Neural crest cell (in vitro differentiated cells): Measurements from ENCODE around the gene PRKAR1B. TPM values are rescaled to one million over a fixed set of nuclear protein-coding genes. Genes with fewer than 3 reads are reported as not detected.
A peak's percentile ranks its signal among the peaks of the same experiment; 100 is the strongest.

ENCODE experiments used
- DNase-seq: peaks from one replicate; pipeline ENCODE4 v3.0.0; 2021; ENCODE audit warnings: low read depth, mixed read lengths, low spot score
- H3K27ac Mint-ChIP-seq: one replicate; pipeline ENCODE4 v1.8.0; 2021; ENCODE audit warnings: mild to moderate bottlenecking, mixed read lengths; ENCODE audit not compliant: unreplicated experiment
- H3K27me3 Mint-ChIP-seq: 2 replicates; pipeline ENCODE4 v1.8.0; 2021; ENCODE audit warnings: low read depth, mild to moderate bottlenecking, mixed read lengths
- H3K36me3 Mint-ChIP-seq: 2 replicates; pipeline ENCODE4 v1.8.0; 2021; ENCODE audit warnings: low read depth, mild to moderate bottlenecking, mixed read lengths
- H3K4me1 Mint-ChIP-seq: 2 replicates; pipeline ENCODE4 v1.8.0; 2021; ENCODE audit warnings: mixed read lengths
- H3K4me3 Mint-ChIP-seq: one replicate; pipeline ENCODE4 v1.8.0; 2021; ENCODE audit warnings: mild to moderate bottlenecking, mixed read lengths
- H3K9me3 Mint-ChIP-seq: 2 replicates; pipeline ENCODE4 v1.8.0; 2021; ENCODE audit warnings: mixed read lengths
- CTCF ChIP-seq: fragments of 200-600 bp; sonication (generic); conservative IDR thresholded peaks from 2 replicates; pipeline ENCODE4 v1.5.0; 2021; ENCODE audit warnings: antibody characterized with exemption, mild to moderate bottlenecking
- total RNA-seq: library from RNA; stranded (reverse); gene quantifications from 2 replicates; pipeline ENCODE4 v1.2.1, GENCODE V29; 2021

Gene PRKAR1B
- total RNA-seq, 1 donor from 2014 or later, result 9.5 TPM

DNA sequence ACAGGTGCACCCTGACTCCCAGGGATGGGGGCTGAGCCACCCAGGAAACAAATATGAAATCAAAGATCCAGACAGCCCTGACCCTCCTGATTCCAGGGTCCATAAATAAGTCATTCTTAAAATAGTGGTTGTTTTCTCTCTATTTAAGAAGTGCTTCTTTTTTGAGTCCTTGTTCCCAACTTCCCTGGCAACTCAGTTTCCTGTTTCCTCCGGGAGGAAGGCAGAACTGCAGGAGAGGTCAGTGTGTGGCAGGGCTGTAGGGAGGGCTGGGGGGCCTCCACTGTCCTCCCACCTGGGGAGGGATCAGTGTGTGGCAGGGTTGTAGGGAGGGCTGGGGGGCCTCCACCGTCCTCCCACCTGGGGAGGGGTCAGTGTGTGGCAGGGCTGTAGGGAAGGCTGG is 118.7 kb downstream of the PRKAR1B start:
- H3K4me1 Mint-ChIP-seq, result peaks cover 40% of the 10 kb centered on the region
- peaks cover 5% of the 10 kb centered on the region for H3K9me3 Mint-ChIP-seq
- DNase-seq, result no peak
- TF ChIP-seq CTCF, result no peak
- H3K36me3 Mint-ChIP-seq, result peaks cover 3% of the 10 kb centered on the region
- H3K4me3 Mint-ChIP-seq, result no peak overlapping the region
- no peak overlapping the region for H3K27ac Mint-ChIP-seq
- no peaks in the 10 kb centered on the region for H3K27me3 Mint-ChIP-seq

DNA sequence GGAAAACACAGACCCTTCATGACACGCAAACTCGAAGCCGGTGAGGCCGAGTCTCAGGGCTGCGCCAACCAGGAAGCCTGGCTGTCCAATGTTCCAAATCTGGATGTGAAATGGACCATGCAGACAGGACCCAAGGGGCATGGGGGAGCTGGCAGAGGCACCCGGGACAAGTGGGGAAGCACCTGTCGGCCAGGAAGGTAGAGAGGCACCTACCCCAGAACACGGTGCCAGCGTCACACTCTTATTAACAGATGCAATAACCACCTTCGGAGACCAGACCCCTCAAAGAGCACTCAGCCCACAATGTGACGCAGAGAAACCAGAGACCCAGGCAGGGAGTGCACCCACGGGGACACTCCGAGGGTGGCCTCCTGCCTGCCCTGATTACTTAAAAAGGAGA is 119.1 kb downstream of the PRKAR1B start:
- H3K27ac Mint-ChIP-seq, result no peak overlapping the region
- H3K36me3 Mint-ChIP-seq, result peaks cover 3% of the 10 kb centered on the region
- H3K4me3 Mint-ChIP-seq, result no peak overlapping the region
- no peak for DNase-seq
- no peak for TF ChIP-seq CTCF
- peaks cover 5% of the 10 kb centered on the region for H3K9me3 Mint-ChIP-seq
- no peaks in the 10 kb centered on the region for H3K27me3 Mint-ChIP-seq
- peaks cover 44% of the 10 kb centered on the region for H3K4me1 Mint-ChIP-seq

DNA sequence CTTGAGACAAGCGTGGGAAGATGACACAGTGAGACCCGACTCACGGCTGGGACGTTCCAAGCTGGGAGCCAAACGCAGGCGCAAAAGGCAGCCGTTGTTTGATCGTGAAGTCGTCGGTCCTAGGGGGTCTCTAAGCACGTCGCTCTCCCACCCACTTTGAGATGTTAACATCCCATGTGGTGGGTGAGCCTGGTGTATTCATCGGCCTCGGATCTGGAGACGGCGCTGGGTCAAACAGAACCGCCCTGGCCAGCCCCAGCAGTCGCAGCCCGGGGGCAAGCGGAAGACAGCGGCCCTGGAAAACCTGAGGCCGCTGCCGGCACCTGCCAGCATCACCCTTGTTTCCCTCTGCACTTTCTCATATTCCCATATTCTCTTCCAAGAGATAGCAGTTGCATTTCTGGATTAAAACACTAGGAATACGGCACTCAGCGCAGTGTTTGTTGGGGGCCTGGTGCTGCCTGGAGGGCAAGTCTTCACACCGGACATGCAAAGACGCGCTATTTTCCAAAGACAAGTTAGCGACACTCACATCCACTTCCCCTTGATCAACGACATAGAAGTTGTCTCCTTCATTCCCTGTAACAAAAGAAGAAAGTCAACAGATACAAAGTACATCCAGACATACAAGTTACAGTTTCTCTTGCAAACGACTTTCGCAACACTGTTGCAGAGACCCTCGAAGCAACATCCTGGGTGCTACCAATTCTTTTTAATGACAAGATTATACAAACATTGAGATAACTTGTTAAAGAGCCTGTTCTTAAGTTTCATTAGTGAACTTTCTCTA is 121.2 kb downstream of the PRKAR1B start:
- H3K4me3 Mint-ChIP-seq, result no peak overlapping the region
- H3K36me3 Mint-ChIP-seq, result no peaks in the 10 kb centered on the region
- peak overlapping the region; percentile 60 for H3K27ac Mint-ChIP-seq
- no peak for DNase-seq
- H3K9me3 Mint-ChIP-seq, result no peaks in the 10 kb centered on the region
- H3K4me1 Mint-ChIP-seq, result peaks cover 39% of the 10 kb centered on the region
- no peak for TF ChIP-seq CTCF
- H3K27me3 Mint-ChIP-seq, result no peaks in the 10 kb centered on the region

GRCh38 chr7:604884-605531 is 122.1 kb downstream of the PRKAR1B start:
- H3K27me3 Mint-ChIP-seq, result no peaks in the 10 kb centered on the region
- no peak overlapping the region for H3K4me3 Mint-ChIP-seq
- H3K27ac Mint-ChIP-seq, result no peak overlapping the region
- H3K9me3 Mint-ChIP-seq, result no peaks in the 10 kb centered on the region
- H3K4me1 Mint-ChIP-seq, result peaks cover 32% of the 10 kb centered on the region
- no peaks in the 10 kb centered on the region for H3K36me3 Mint-ChIP-seq
- no peak for DNase-seq
- TF ChIP-seq CTCF, result no peak

- TF ChIP-seq CTCF, result no peak
- Mint-ChIP-seq H3K27ac (no peak overlapping the region), H3K4me3 (no peak overlapping the region), H3K4me1 (peaks cover 29% of the 10 kb centered on the region), H3K9me3 (no peaks in the 10 kb centered on the region), H3K27me3 (no peaks in the 10 kb centered on the region), H3K36me3 (no peaks in the 10 kb centered on the region)
- no peak for DNase-seq
Measured at GRCh38 chr7:604001-604883, 122.8 kb downstream of the PRKAR1B start.
